Smooth muscle cell (in vitro differentiated cells): ENCODE data around the gene BCL2L2. TPM values are rescaled to one million over a fixed set of nuclear protein-coding genes. Genes with fewer than 3 reads are reported as not detected.

Experiments
- DNase-seq: peaks from one replicate; lab custom pipeline; 2025; ENCODE audit not compliant: unreplicated experiment; lab: John Stamatoyannopoulos, UW
- H2AFZ ChIP-seq: fragments of 200-600 bp; sonication (generic); 2 replicates; pipeline ENCODE4 v1.6.0; 2016; ENCODE audit warnings: antibody characterized with exemption, low read depth, mild to moderate bottlenecking
- H3F3A ChIP-seq: fragments of 200-600 bp; sonication (generic); 2 replicates; pipeline ENCODE4 v1.6.0; 2017; ENCODE audit warnings: antibody characterized with exemption, low read depth
- H3K27ac ChIP-seq: fragments of 200-600 bp; sonication (generic); 2 replicates; pipeline ENCODE4 v1.5.1; 2016; ENCODE audit warnings: low read depth, mild to moderate bottlenecking
- H3K27me3 ChIP-seq: fragments of 200-600 bp; sonication (generic); 2 replicates; pipeline ENCODE4 v1.6.1; 2016; ENCODE audit warnings: low read depth, mild to moderate bottlenecking
- H3K36me3 ChIP-seq: fragments of 200-600 bp; sonication (generic); 2 replicates; pipeline ENCODE4 v1.5.1; 2016; ENCODE audit warnings: low read depth
- H3K4me1 ChIP-seq: fragments of 200-600 bp; sonication (generic); 2 replicates; pipeline ENCODE4 v1.5.1; 2016; ENCODE audit warnings: low read depth
- H3K4me2 ChIP-seq: fragments of 200-600 bp; sonication (generic); 2 replicates; pipeline ENCODE4 v1.6.0; 2016; ENCODE audit warnings: mild to moderate bottlenecking
- H3K4me3 ChIP-seq: fragments of 200-600 bp; sonication (generic); 2 replicates; pipeline ENCODE4 v1.5.1; 2016; ENCODE audit warnings: mild to moderate bottlenecking
- H3K79me2 ChIP-seq: fragments of 200-600 bp; sonication (generic); 2 replicates; pipeline ENCODE4 v1.6.0; 2016; ENCODE audit warnings: low read depth, mild to moderate bottlenecking
- H3K9ac ChIP-seq: fragments of 200-600 bp; sonication (generic); 2 replicates; pipeline ENCODE4 v1.6.0; 2016; ENCODE audit warnings: low read depth
- H3K9me3 ChIP-seq: fragments of 200-600 bp; sonication (generic); replicated peaks from 2 replicates; pipeline ENCODE4 v1.5.1; 2016; ENCODE audit warnings: low read depth
- H4K20me1 ChIP-seq: fragments of 200-600 bp; sonication (generic); 2 replicates; pipeline ENCODE4 v1.6.0; 2016; ENCODE audit warnings: low read depth
- CTCF ChIP-seq: fragments of 200-600 bp; sonication (generic); IDR thresholded peaks from 2 replicates; pipeline ENCODE4 v1.5.1; 2017; ENCODE audit warnings: borderline replicate concordance, mild to moderate bottlenecking, antibody characterized with exemption; ENCODE audit not compliant: insufficient read depth, poor library complexity, severe bottlenecking
- WGBS: methylation state at CpG from one replicate; pipeline ENCODE4 v1.1.7; 2016; ENCODE audit warnings: low lambda C conversion rate; 5-methylcytosine and 5-hydroxymethylcytosine counted together
- polyA plus RNA-seq: library from polyadenylated mRNA; unstranded; fragments of >200 nt; fragmentation: Nextera tagmentation; extraction: Ambion mirVana; gene quantifications from 2 replicates; pipeline ENCODE4 v1.2.1, GENCODE V29; 2016
- total RNA-seq: library from RNA; depleted of rRNA; stranded (reverse); fragments of >200 nt; gene quantifications from 2 replicates; pipeline ENCODE4 v1.2.3, GENCODE V29; 2014

Gene BCL2L2
- total and polyA plus RNA-seq, 2 experiments from 2014 or later: 1.6 to 11.7 TPM

- WGBS: 96% methylated on average over 7 of the region's 7 CpGs
- Histone ChIP-seq H3K4me3 (no peak overlapping the region), H4K20me1 (no peaks in the 10 kb centered on the region), H3K27ac (no peak overlapping the region), H3K36me3 (no peaks in the 10 kb centered on the region), H3F3A (no peaks in the 10 kb centered on the region), H3K27me3 (no peaks in the 10 kb centered on the region), H3K79me2 (no peaks in the 10 kb centered on the region), H3K4me2 (no peak overlapping the region), H2AFZ (no peak overlapping the region), H3K9ac (no peak overlapping the region), H3K9me3 (no peaks in the 10 kb centered on the region), H3K4me1 (peaks cover 5% of the 10 kb centered on the region)
- TF ChIP-seq CTCF: no peak
- DNase-seq: no peak
These were observed 10.4 kb upstream of the BCL2L2 start for GRCh38 chr14:23296012-23296777.

- no peak for TF ChIP-seq CTCF
- Histone ChIP-seq H3K27me3 (no peaks in the 10 kb centered on the region), H3K4me1 (peaks cover 5% of the 10 kb centered on the region), H3K9me3 (no peaks in the 10 kb centered on the region), H3K27ac (no peak overlapping the region), H4K20me1 (no peaks in the 10 kb centered on the region), H3K4me3 (no peak overlapping the region), H3F3A (peaks cover 2% of the 10 kb centered on the region), H2AFZ (no peak overlapping the region), H3K36me3 (no peaks in the 10 kb centered on the region), H3K79me2 (no peaks in the 10 kb centered on the region), H3K4me2 (no peak overlapping the region), H3K9ac (no peak overlapping the region)
- 91% methylated on average over 7 of the region's 7 CpGs for WGBS
- DNase-seq: no peak
These were observed 9.5 kb upstream of the BCL2L2 start for GRCh38 chr14:23297096-23297495.

GRCh38 chr14:23297611-23298277, 8.9 kb upstream of the BCL2L2 start:
- TF ChIP-seq CTCF: no peak
- Histone ChIP-seq H3K36me3 (no peaks in the 10 kb centered on the region), H3K4me1 (peaks cover 5% of the 10 kb centered on the region), H3K4me3 (no peak overlapping the region), H3K9me3 (no peaks in the 10 kb centered on the region), H3K9ac (no peak overlapping the region), H3K27ac (no peak overlapping the region), H3K4me2 (no peak overlapping the region), H3K27me3 (no peaks in the 10 kb centered on the region), H3F3A (peaks cover 8% of the 10 kb centered on the region), H2AFZ (no peak overlapping the region), H4K20me1 (no peaks in the 10 kb centered on the region), H3K79me2 (no peaks in the 10 kb centered on the region)
- WGBS: 95% methylated on average over 7 of the region's 7 CpGs
- no peak for DNase-seq
